Astrocyte of the cerebellum (primary cell): Measurements from ENCODE around the gene CENPO.
A peak's percentile ranks its signal among the peaks of the same experiment; 100 is the strongest.

ENCODE experiments used
- DNase-seq: peaks from one replicate; pipeline ENCODE4 v3.0.0-alpha.2; 2011; ENCODE audit warnings: low read depth
- H3K4me3 ChIP-seq: 2 replicates; pipeline ENCODE4 v1.5.1; 2011; ENCODE audit warnings: mild to moderate bottlenecking, low read depth, low read length, moderate library complexity
- CTCF ChIP-seq: IDR thresholded peaks from 2 replicates; pipeline ENCODE4 v1.5.1; 2012; ENCODE audit warnings: low read length, low read depth, moderate library complexity, mild to moderate bottlenecking; ENCODE audit errors: missing control alignments
- in situ Hi-C: cut with HindIII; loops from 2 replicates; pipeline ENCODE4 v1.10.0; 2017; ENCODE audit warnings: low sequenced_read_pairs

Gene CENPO

GRCh38 chr2:24855022-24855622 lies 61.9 kb downstream of the CENPO start:
- in situ Hi-C loops = no loop called here
- no peak overlapping the region for H3K4me3 ChIP-seq
- no peak for DNase-seq
- no peak for TF ChIP-seq CTCF

DNA sequence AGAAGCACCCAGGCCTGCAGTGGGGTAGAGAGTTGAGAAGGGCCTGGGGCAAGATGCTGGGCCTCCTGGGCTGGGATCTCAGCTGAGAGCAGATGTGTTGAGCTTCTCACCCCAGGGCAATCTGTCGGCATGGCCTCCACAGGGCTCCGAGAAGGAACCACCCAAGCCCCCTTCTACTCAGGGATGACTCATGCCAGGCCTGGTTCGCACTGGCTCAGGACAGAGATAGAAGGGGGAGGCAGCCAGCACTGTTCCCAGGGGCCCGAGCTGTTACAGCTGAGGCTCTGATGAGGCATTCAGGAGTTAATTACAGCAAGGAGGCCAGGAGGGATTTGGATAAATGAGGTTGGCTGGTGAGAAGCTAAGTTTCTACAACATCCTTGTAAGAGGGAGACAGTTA lies 62.5 kb downstream of the CENPO start:
- H3K4me3 ChIP-seq = no peak overlapping the region
- no peak for TF ChIP-seq CTCF
- in situ Hi-C loops = no loop called here
- peak; percentile 33 for DNase-seq

GRCh38 chr2:24856791-24857211 lies 63.6 kb downstream of the CENPO start:
- in situ Hi-C loops = no loop called here
- DNase-seq = no peak
- TF ChIP-seq CTCF = no peak
- no peak overlapping the region for H3K4me3 ChIP-seq

- H3K4me3 ChIP-seq = no peak overlapping the region
- in situ Hi-C loops = no loop called here
- no peak for TF ChIP-seq CTCF
- no peak for DNase-seq
Measured at GRCh38 chr2:24857746-24858145, 64.5 kb downstream of the CENPO start.

GRCh38 chr2:24858996-24859395 lies 65.8 kb downstream of the CENPO start:
- no peak for DNase-seq
- in situ Hi-C loops = no loop called here
- no peak for TF ChIP-seq CTCF
- no peak overlapping the region for H3K4me3 ChIP-seq

DNA sequence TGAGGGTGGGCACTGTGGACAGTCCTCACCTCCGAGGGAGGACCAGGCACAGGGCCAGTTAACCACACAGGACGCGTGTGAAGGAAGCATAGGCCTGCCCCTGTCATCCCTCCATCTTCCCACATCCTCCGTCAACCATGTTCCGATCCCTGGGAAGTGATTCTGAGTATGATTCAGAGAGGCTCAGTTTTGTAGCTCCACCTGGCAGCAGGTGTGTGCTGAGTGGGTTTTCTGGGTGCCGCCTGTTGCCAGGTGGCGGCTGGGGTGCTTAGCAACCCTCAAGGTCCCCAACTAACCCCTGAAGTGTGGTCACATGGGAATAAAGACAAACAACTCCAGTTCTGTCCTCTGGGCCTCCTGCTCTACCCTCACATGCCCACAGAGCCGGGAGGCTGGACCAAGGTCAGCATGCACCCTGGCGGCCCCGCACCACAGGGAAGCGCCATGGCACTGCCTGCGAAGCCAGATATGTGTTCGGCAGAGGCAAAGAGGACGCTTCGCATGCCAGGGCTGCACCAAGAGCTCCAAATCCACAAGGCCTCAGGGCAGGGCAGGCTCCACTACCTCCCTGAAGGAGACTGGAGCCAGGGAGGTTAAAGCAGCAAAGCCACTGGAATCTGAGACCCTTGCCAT lies 66.9 kb downstream of the CENPO start:
- no peak overlapping the region for H3K4me3 ChIP-seq
- in situ Hi-C loops = no loop called here
- no peak for TF ChIP-seq CTCF
- no peak for DNase-seq
